T-helper 1 cell treated with Interleukin-12 subunit alpha and Interleukin-12 subunit beta and Interleukin-4 antibody, amounts not matched to agents 30 μg/mL and 1 μg/mL, for 36 hours (primary cell): ENCODE measurements around the gene IGHMBP2.
"Not testable (repeated sequence)": the region's sequence is repeated elsewhere in the genome, so short reads cannot be mapped to it uniquely, and the experiment has no call there.

Experiments used
- H3K27ac Mint-ChIP-seq: one replicate; pipeline ENCODE4 v1.8.0; 2021; ENCODE audit warnings: mild to moderate bottlenecking, mixed read lengths
- H3K27me3 Mint-ChIP-seq: one replicate; pipeline ENCODE4 v1.8.0; 2021; ENCODE audit warnings: low read depth, mixed read lengths
- H3K36me3 Mint-ChIP-seq: one replicate; pipeline ENCODE4 v1.8.0; 2021; ENCODE audit warnings: low read depth, mixed read lengths
- H3K4me1 Mint-ChIP-seq: one replicate; pipeline ENCODE4 v1.8.0; 2021; ENCODE audit warnings: low read depth, mixed read lengths
- H3K4me3 Mint-ChIP-seq: one replicate; pipeline ENCODE4 v1.8.0; 2021; ENCODE audit warnings: mild to moderate bottlenecking, moderate library complexity, mixed read lengths
- H3K9me3 Mint-ChIP-seq: one replicate; pipeline ENCODE4 v1.8.0; 2021; ENCODE audit warnings: mixed read lengths

Gene IGHMBP2

GRCh38 chr11:68872216-68873003 lies 31.3 kb upstream of the IGHMBP2 start:
- Mint-ChIP-seq H3K4me1 (peaks cover 6% of the 10 kb centered on the region), H3K27ac (no peak overlapping the region), H3K27me3 (peaks cover 40% of the 10 kb centered on the region), H3K4me3 (no peak overlapping the region), H3K9me3 (no peaks in the 10 kb centered on the region), H3K36me3 (no peaks in the 10 kb centered on the region)

- no peaks in the 10 kb centered on the region for H3K4me1 Mint-ChIP-seq
- no peaks in the 10 kb centered on the region for H3K9me3 Mint-ChIP-seq
- peaks cover 2% of the 10 kb centered on the region for H3K36me3 Mint-ChIP-seq
- no peak overlapping the region for H3K4me3 Mint-ChIP-seq
- H3K27ac Mint-ChIP-seq = no peak overlapping the region
- H3K27me3 Mint-ChIP-seq = peaks cover 4% of the 10 kb centered on the region
Observed at GRCh38 chr11:68878022-68878421, 25.7 kb upstream of the IGHMBP2 start.

DNA sequence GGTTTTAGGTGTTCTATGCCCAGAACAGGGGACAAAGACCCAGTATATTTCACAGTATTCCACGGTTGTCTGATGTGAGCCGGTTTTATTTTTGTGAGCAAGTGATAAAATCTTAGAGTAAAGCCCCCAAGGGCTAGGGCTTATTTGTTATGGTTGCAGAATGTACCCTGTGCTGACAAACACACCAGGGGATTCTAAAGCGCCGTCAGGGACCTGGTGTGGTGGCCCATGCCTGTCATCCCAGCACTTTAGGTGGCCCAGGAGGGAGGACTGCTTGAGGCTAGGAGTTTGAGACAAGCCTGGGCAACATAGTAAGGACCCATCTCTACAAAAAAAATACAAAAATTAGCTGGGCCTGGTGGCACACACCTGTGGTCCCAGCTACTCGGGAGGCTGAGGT lies 22.8 kb upstream of the IGHMBP2 start:
- no peaks in the 10 kb centered on the region for H3K9me3 Mint-ChIP-seq
- no peaks in the 10 kb centered on the region for H3K4me1 Mint-ChIP-seq
- no peak overlapping the region for H3K4me3 Mint-ChIP-seq
- H3K36me3 Mint-ChIP-seq = peaks cover 2% of the 10 kb centered on the region
- no peaks in the 10 kb centered on the region for H3K27me3 Mint-ChIP-seq
- H3K27ac Mint-ChIP-seq = no peak overlapping the region

DNA sequence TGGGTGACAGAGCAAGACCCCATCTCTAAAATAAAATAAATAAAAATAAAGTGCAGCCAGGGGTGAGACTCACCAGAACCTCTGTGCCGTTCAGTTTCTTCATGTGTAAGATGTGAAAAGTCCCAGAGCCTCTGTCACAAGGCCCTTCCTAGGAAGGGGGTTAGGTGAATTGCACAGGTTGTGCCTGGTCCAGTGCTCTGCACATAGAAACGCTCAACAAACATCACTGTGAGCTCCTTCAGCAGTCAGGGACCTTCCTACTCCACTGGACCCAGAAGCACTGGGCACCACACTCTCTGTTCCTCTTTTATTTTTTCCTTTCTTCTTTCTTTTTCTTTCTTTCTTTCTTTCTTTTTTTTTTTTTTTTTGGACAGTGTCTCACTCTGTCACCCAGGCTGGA lies 22.4 kb upstream of the IGHMBP2 start:
- Mint-ChIP-seq H3K4me1 (no peaks in the 10 kb centered on the region), H3K27me3 (no peaks in the 10 kb centered on the region), H3K27ac (no peak overlapping the region), H3K4me3 (no peak overlapping the region), H3K9me3 (no peaks in the 10 kb centered on the region), H3K36me3 (peaks cover 2% of the 10 kb centered on the region)

GRCh38 chr11:68882391-68882790 lies 21.3 kb upstream of the IGHMBP2 start:
- Mint-ChIP-seq H3K4me1 (no peaks in the 10 kb centered on the region), H3K27me3 (no peaks in the 10 kb centered on the region), H3K27ac (no peak overlapping the region), H3K36me3 (peaks cover 2% of the 10 kb centered on the region), H3K4me3 (no peak overlapping the region), H3K9me3 (no peaks in the 10 kb centered on the region)

- not testable (repeated sequence) for H3K9me3 Mint-ChIP-seq, H3K36me3 Mint-ChIP-seq, H3K27ac Mint-ChIP-seq, H3K27me3 Mint-ChIP-seq, H3K4me1 Mint-ChIP-seq, H3K4me3 Mint-ChIP-seq
Observed at GRCh38 chr11:68884827-68885226, 18.9 kb upstream of the IGHMBP2 start.

DNA sequence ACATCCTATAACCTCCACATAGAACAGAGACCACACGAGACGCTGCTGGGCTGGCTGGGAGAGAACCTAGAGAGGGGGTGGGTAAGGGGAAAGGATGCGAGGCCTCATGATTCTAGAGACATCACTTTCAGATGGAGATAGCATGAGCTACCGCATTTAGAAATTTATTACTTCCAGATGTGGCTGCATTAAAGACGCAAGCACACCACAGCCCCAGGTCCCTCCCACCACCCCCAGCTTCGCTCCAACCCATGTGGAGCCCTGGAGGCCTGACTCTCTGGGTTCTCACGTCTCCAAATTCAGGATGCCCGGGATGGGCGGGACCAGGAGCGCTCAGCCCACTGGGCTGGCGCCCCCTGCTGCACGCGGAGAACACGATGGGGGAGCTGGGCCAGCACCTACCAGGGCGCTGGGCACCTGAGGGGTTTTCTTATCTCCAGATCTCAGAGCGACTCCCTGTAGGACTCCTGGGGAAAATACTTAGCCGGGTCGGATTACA lies 13.7 kb upstream of the IGHMBP2 start:
- H3K4me3 Mint-ChIP-seq = no peak overlapping the region
- H3K36me3 Mint-ChIP-seq = peaks cover 11% of the 10 kb centered on the region
- no peaks in the 10 kb centered on the region for H3K9me3 Mint-ChIP-seq
- no peak overlapping the region for H3K27ac Mint-ChIP-seq
- H3K4me1 Mint-ChIP-seq = no peaks in the 10 kb centered on the region
- H3K27me3 Mint-ChIP-seq = no peaks in the 10 kb centered on the region

GRCh38 chr11:68890490-68891231 lies 13.0 kb upstream of the IGHMBP2 start:
- H3K9me3 Mint-ChIP-seq = no peaks in the 10 kb centered on the region
- peaks cover 11% of the 10 kb centered on the region for H3K36me3 Mint-ChIP-seq
- no peak overlapping the region for H3K27ac Mint-ChIP-seq
- no peaks in the 10 kb centered on the region for H3K27me3 Mint-ChIP-seq
- H3K4me1 Mint-ChIP-seq = no peaks in the 10 kb centered on the region
- no peak overlapping the region for H3K4me3 Mint-ChIP-seq

GRCh38 chr11:68891351-68891948 lies 12.2 kb upstream of the IGHMBP2 start:
- Mint-ChIP-seq H3K9me3 (no peaks in the 10 kb centered on the region), H3K4me1 (no peaks in the 10 kb centered on the region), H3K36me3 (peaks cover 13% of the 10 kb centered on the region), H3K27ac (no peak overlapping the region), H3K27me3 (no peaks in the 10 kb centered on the region), H3K4me3 (no peak overlapping the region)

DNA sequence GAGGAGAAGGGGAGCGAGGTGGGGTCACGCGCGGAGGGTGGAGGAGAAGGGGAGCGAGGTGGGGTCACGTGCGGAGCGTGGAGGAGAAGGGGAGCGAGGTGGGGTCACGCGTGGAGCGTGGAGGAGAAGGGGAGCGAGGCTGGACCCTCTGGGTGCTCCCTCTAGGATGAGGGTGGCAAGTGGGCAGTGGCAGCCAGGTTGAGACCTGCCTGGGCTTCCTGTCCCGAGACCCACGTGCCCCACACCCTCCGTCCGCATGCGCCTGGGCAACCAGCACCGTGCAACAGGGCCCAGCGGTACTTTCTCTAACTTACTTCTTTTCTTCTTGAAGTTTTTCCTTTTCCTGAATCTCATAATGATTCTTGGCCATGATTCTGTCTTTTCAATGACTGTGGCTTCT lies 11.1 kb upstream of the IGHMBP2 start:
- no peak overlapping the region for H3K4me3 Mint-ChIP-seq
- no peak overlapping the region for H3K27ac Mint-ChIP-seq
- no peaks in the 10 kb centered on the region for H3K9me3 Mint-ChIP-seq
- no peaks in the 10 kb centered on the region for H3K4me1 Mint-ChIP-seq
- H3K36me3 Mint-ChIP-seq = peaks cover 17% of the 10 kb centered on the region
- H3K27me3 Mint-ChIP-seq = no peaks in the 10 kb centered on the region

- H3K9me3 Mint-ChIP-seq = no peaks in the 10 kb centered on the region
- H3K27ac Mint-ChIP-seq = no peak overlapping the region
- H3K27me3 Mint-ChIP-seq = no peaks in the 10 kb centered on the region
- H3K36me3 Mint-ChIP-seq = peaks cover 19% of the 10 kb centered on the region
- no peaks in the 10 kb centered on the region for H3K4me1 Mint-ChIP-seq
- no peak overlapping the region for H3K4me3 Mint-ChIP-seq
Observed at GRCh38 chr11:68893282-68893681, 10.4 kb upstream of the IGHMBP2 start.

DNA sequence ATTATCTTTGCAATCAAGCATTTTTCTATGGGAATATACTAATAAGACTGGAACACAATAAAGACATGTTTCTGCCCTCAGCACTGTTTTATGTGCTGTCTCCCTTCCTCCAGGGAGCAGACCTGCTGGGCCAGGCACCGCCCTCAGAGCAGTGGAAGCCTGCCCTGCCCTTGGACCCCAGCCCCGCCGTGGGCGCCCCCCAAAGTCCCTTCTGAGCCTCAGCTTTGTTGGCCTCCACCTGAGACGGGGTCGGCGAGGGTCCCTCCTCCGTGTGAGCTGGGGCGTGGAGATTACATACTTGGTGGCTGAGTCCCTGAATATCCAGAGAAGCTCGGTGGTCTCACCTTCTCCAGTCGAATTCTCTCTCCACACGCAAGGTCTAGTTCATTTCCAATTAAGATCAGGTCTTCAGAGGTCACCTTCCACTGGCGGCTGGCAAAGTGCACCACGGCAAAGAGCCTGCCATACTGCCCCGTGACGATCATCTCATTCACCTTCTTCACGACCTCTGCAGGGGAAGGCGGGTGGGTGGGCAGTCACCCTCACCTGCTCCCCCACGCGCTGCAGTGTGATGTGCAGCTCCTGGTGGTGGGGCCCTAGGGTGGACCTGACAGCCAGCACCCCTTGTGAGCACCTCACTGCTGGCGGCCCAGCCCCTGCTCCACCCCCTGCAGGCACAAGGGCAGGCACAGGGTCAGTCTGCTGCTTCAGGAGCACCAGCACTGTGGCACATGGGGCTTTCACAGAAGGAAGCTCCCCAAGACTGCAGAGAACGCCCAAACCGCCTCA lies 7.3 kb upstream of the IGHMBP2 start:
- no peak overlapping the region for H3K4me3 Mint-ChIP-seq
- no peak overlapping the region for H3K27ac Mint-ChIP-seq
- no peaks in the 10 kb centered on the region for H3K27me3 Mint-ChIP-seq
- peaks cover 25% of the 10 kb centered on the region for H3K36me3 Mint-ChIP-seq
- H3K4me1 Mint-ChIP-seq = no peaks in the 10 kb centered on the region
- no peaks in the 10 kb centered on the region for H3K9me3 Mint-ChIP-seq

- H3K36me3 Mint-ChIP-seq = peaks cover 25% of the 10 kb centered on the region
- no peaks in the 10 kb centered on the region for H3K27me3 Mint-ChIP-seq
- no peak overlapping the region for H3K27ac Mint-ChIP-seq
- H3K4me1 Mint-ChIP-seq = peaks cover 9% of the 10 kb centered on the region
- no peak overlapping the region for H3K4me3 Mint-ChIP-seq
- H3K9me3 Mint-ChIP-seq = no peaks in the 10 kb centered on the region
Observed at GRCh38 chr11:68897441-68897840, 6.2 kb upstream of the IGHMBP2 start.

DNA sequence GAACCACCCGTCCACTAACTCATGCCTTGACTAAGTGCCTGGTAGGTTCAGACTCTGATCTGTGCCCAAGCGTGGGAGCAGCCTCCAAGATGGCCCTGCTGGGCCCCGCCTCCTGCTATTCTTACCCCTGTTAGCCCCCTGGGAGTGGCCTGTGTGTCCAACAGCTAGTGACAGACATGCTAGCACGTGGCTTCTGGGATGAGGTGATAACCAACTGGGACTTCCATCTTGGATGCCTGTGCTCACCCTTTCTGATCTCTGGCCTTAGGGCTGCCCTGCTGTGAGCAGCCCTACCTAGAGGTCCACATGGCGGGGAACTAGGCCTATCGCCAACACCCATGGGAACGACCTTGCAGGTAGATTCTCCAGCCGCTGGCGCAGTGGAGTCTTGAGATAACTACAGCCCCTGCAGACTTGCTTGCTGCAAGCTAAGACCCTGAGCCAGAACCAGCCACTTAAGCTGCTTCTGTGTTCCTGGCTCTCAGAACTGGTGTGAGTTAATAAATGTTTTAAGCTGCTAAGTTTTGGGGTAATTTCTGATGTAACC lies 2.8 kb upstream of the IGHMBP2 start:
- H3K27me3 Mint-ChIP-seq = no peaks in the 10 kb centered on the region
- no peaks in the 10 kb centered on the region for H3K9me3 Mint-ChIP-seq
- no peak overlapping the region for H3K4me3 Mint-ChIP-seq
- no peak overlapping the region for H3K27ac Mint-ChIP-seq
- peaks cover 24% of the 10 kb centered on the region for H3K36me3 Mint-ChIP-seq
- H3K4me1 Mint-ChIP-seq = peaks cover 29% of the 10 kb centered on the region
